Measurements from ENCODE around the gene CTNNAL1.

GRCh38 chr9:108961151-108961550, 52.1 kb downstream of the CTNNAL1 start:
- no peak for TF ChIP-seq CTCF (IDR thresholded peaks at IDR 0.05)
- no peak for TF ChIP-seq POLR2A (IDR thresholded peaks at IDR 0.05)
